ENCODE data around the gene TAOK2. TPM values are rescaled to one million over a fixed set of nuclear protein-coding genes. Genes with fewer than 3 reads are reported as not detected.

Gene TAOK2
- total RNA-seq, 1 experiment from 2014 or later, result 56.7 TPM

- no peak for DNase-seq (ENCODE audit: low read depth, low spot score)
- H3K36me3 ChIP-seq (ENCODE audit: control insufficient read depth in 1 of 2, insufficient read depth in 2 of 2, low read length in 2 of 2), result peaks cover 59 to 64% of the 10 kb centered on the region in 2 experiments
- no peaks in the 10 kb centered on the region for H3K4me1 ChIP-seq (ENCODE audit: control insufficient read depth in 1 of 2, insufficient read depth in 2 of 2, low read length in 2 of 2)
- no peaks in the 10 kb centered on the region for H3K9me3 ChIP-seq (ENCODE audit: control insufficient read depth in 1 of 2, insufficient read depth in 1 of 2, low read depth in 1 of 2, low read length in 2 of 2)
- no peak overlapping the region for H3K27ac ChIP-seq (ENCODE audit: low read depth, low read length)
- no peak for ATAC-seq
- RAD21 ChIA-PET (ENCODE audit: low non-redundant PET in 1 of 2, low total read pairs in 2 of 2, uncharacterized antibody in 2 of 2, unreplicated experiment in 2 of 2), result no interaction called here
- BruUV-seq (replicated peaks), result no TSS peak
- H2AFZ ChIP-seq (ENCODE audit: low read depth, low read length, poor library complexity, severe bottlenecking), result no peak overlapping the region
- intact Hi-C loops (cut with micrococcal nuclease), result no loop called here
- peaks cover 14% of the 10 kb centered on the region; the same call in 1 of the 2 replicates for H3K79me2 ChIP-seq (ENCODE audit: insufficient read depth, low read length)
- no peak overlapping the region for H3K9ac ChIP-seq (ENCODE audit: low read length)
- POLR2A ChIA-PET, result no interaction called here
- no peak overlapping the region for H3K4me2 ChIP-seq (ENCODE audit: low read length)
- no peaks in the 10 kb centered on the region for H3K27me3 ChIP-seq (ENCODE audit: insufficient read depth, low read length)
- TF ChIP-seq SIN3A (IDR thresholded peaks at IDR 0.05; ENCODE audit: low read depth), result no peak
- no peak for TF ChIP-seq SP1 (IDR thresholded peaks at IDR 0.05; ENCODE audit: low read depth)
- TF ChIP-seq ZFX (IDR thresholded peaks at IDR 0.05), result no peak
- TF ChIP-seq CEBPB (IDR thresholded peaks at IDR 0.05; ENCODE audit: low read depth), result no peak
- TF ChIP-seq EGR1 (IDR thresholded peaks at IDR 0.05; ENCODE audit: low read depth), result no peak
- H3K4me3 ChIP-seq (replicated peaks in 1 of 2; ENCODE audit: low read depth in 1 of 2, low read length in 2 of 2), result no peak overlapping the region
- H4K20me1 ChIP-seq (ENCODE audit: insufficient read depth), result no peaks in the 10 kb centered on the region
- CTCF ChIA-PET, result no interaction called here
- H3K9me2 ChIP-seq (ENCODE audit: insufficient read depth), result no peaks in the 10 kb centered on the region
These were observed 11.1 kb downstream of the TAOK2 start for GRCh38 chr16:29984764-29985147.

DNA sequence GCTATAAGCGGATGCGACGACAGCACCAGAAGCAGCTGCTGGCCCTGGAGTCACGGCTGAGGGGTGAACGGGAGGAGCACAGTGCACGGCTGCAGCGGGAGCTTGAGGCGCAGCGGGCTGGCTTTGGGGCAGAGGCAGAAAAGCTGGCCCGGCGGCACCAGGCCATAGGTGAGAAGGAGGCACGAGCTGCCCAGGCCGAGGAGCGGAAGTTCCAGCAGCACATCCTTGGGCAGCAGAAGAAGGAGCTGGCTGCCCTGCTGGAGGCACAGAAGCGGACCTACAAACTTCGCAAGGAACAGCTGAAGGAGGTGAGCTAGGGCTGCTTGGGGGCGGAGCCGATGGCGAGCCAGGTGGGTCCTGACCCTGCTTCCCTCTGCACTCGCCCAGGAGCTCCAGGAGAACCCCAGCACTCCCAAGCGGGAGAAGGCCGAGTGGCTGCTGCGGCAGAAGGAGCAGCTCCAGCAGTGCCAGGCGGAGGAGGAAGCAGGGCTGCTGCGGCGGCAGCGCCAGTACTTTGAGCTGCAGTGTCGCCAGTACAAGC lies 11.7 kb downstream of the TAOK2 start:
- H3K36me3 ChIP-seq (ENCODE audit: control insufficient read depth in 1 of 2, insufficient read depth in 2 of 2, low read length in 2 of 2), result peaks cover 58 to 61% of the 10 kb centered on the region in 2 experiments
- TF ChIP-seq CTCF (IDR thresholded peaks at IDR 0.05 in 2 of 3, conservative IDR thresholded peaks at IDR 0.05 in 1 of 3; ENCODE audit: borderline replicate concordance in 1 of 3, insufficient read depth in 1 of 3, low read depth in 2 of 3, low read length in 2 of 3) (no peak), RAD21 (IDR thresholded peaks at IDR 0.05; ENCODE audit: low read depth) (no peak), ELF1 (IDR thresholded peaks at IDR 0.05; ENCODE audit: borderline replicate concordance, low read depth) (no peak), JUND (IDR thresholded peaks at IDR 0.05) (no peak), SRF (IDR thresholded peaks at IDR 0.05; ENCODE audit: low read depth) (no peak), ZNF274 (IDR thresholded peaks at IDR 0.05; ENCODE audit: low read depth, low read length) (no peak), EGR1 (IDR thresholded peaks at IDR 0.05; ENCODE audit: low read depth) (no peak), EZH2 (IDR thresholded peaks at IDR 0.05) (no peak), CBX3 (IDR thresholded peaks at IDR 0.05; ENCODE audit: low read depth) (no peak), EZH2phosphoT487 (IDR thresholded peaks at IDR 0.05; ENCODE audit: borderline replicate concordance) (no peak), ATF3 (IDR thresholded peaks at IDR 0.05) (no peak), ZFX (IDR thresholded peaks at IDR 0.05) (no peak), REST (IDR thresholded peaks at IDR 0.05; ENCODE audit: low read depth) (no peak)
- no peak overlapping the region for H3K9ac ChIP-seq (ENCODE audit: low read length)
- no peak overlapping the region for H2AFZ ChIP-seq (ENCODE audit: low read depth, low read length, poor library complexity, severe bottlenecking)
- H3K4me1 ChIP-seq (ENCODE audit: control insufficient read depth in 1 of 2, insufficient read depth in 2 of 2, low read length in 2 of 2), result no peaks in the 10 kb centered on the region
- no peak overlapping the region for H3K4me3 ChIP-seq (replicated peaks in 1 of 2; ENCODE audit: low read depth in 1 of 2, low read length in 2 of 2)
- CTCF ChIA-PET, result no interaction called here
- DNase-seq (ENCODE audit: low read depth, low spot score), result no peak
- no peak overlapping the region for H3K4me2 ChIP-seq (ENCODE audit: low read length)
- no peaks in the 10 kb centered on the region for H3K9me3 ChIP-seq (ENCODE audit: control insufficient read depth in 1 of 2, insufficient read depth in 1 of 2, low read depth in 1 of 2, low read length in 2 of 2)
- H3K9me2 ChIP-seq (ENCODE audit: insufficient read depth), result no peaks in the 10 kb centered on the region
- BruUV-seq (replicated peaks), result no TSS peak
- POLR2A ChIA-PET, result interaction anchor here (2.0 kb wide), 1 partner anchor 12 kb away, joined by 9 read pairs; the partner anchor contains the start of gene TAOK2
- no peak overlapping the region for H3K27ac ChIP-seq (ENCODE audit: low read depth, low read length)
- H3K27me3 ChIP-seq (ENCODE audit: insufficient read depth, low read length), result no peaks in the 10 kb centered on the region
- intact Hi-C loops (cut with micrococcal nuclease), result no loop called here
- RAD21 ChIA-PET (ENCODE audit: low non-redundant PET in 1 of 2, low total read pairs in 2 of 2, uncharacterized antibody in 2 of 2, unreplicated experiment in 2 of 2), result no interaction called here
- no peaks in the 10 kb centered on the region for H4K20me1 ChIP-seq (ENCODE audit: insufficient read depth)
- H3K79me2 ChIP-seq (ENCODE audit: insufficient read depth, low read length), result peaks cover 8% of the 10 kb centered on the region; the same call in 1 of the 2 replicates
- ATAC-seq, result no peak
